HEK293T (cell line): ENCODE data around the gene GPR152.

Experiments
- CTCF ChIA-PET: fragments of 350-600 bp; formaldehyde crosslinking; extraction: SDS; loops from one replicate; lab custom pipeline; 2021; ENCODE audit warnings: antibody characterized with exemption, inconsistent platforms; lab: Yijun Ruan, JAX
- POLR2A ChIA-PET: fragments of 350-600 bp; formaldehyde crosslinking; extraction: SDS; loops from one replicate; lab custom pipeline; 2020; ENCODE audit warnings: antibody characterized with exemption, inconsistent platforms; lab: Yijun Ruan, JAX
- DNase-seq: peaks from one replicate; pipeline ENCODE4 v3.0.0; 2012; ENCODE audit warnings: mixed read lengths; ENCODE audit errors: extremely low spot score
- ARNT ChIP-seq: fragments of 450-650 bp; IDR thresholded peaks from 2 replicates; pipeline ENCODE4 v1.6.1; 2017; ENCODE audit warnings: mild to moderate bottlenecking
- BHLHE40 ChIP-seq: fragments of 450-650 bp; IDR thresholded peaks from 2 replicates; pipeline ENCODE4 v1.6.1; 2016; ENCODE audit warnings: mild to moderate bottlenecking, moderate library complexity, borderline replicate concordance
- CTBP1 ChIP-seq: fragments of 450-650 bp; IDR thresholded peaks from 2 replicates; pipeline ENCODE4 v1.6.1; 2016; ENCODE audit warnings: borderline replicate concordance
- ELF4 ChIP-seq: fragments of 450-650 bp; IDR thresholded peaks from 2 replicates; pipeline ENCODE4 v1.6.1; 2017; ENCODE audit warnings: antibody characterized with exemption
- FOXA1 ChIP-seq: fragments of 450-650 bp; IDR thresholded peaks from 2 replicates; pipeline ENCODE4 v1.6.1; 2016; ENCODE audit warnings: mild to moderate bottlenecking
- FOXK2 ChIP-seq: fragments of 450-650 bp; IDR thresholded peaks from 2 replicates; pipeline ENCODE4 v1.6.1; 2016; ENCODE audit warnings: mild to moderate bottlenecking
- FOXM1 ChIP-seq: fragments of 450-650 bp; IDR thresholded peaks from 2 replicates; pipeline ENCODE4 v1.6.1; 2017; ENCODE audit warnings: mild to moderate bottlenecking, borderline replicate concordance
- HDGF ChIP-seq: fragments of 450-650 bp; IDR thresholded peaks from 2 replicates; pipeline ENCODE4 v1.6.1; 2017; ENCODE audit warnings: antibody characterized with exemption, borderline replicate concordance
- L3MBTL2 ChIP-seq: fragments of 450-650 bp; conservative IDR thresholded peaks from 2 replicates; pipeline ENCODE4 v1.6.1; 2016; ENCODE audit warnings: mild to moderate bottlenecking
- LEF1 ChIP-seq: fragments of 450-650 bp; IDR thresholded peaks from 2 replicates; pipeline ENCODE4 v1.6.1; 2017; ENCODE audit warnings: mild to moderate bottlenecking, borderline replicate concordance
- NFRKB ChIP-seq: fragments of 450-650 bp; IDR thresholded peaks from 2 replicates; pipeline ENCODE4 v1.6.1; 2016; ENCODE audit warnings: mild to moderate bottlenecking, moderate library complexity
- SP1 ChIP-seq: fragments of 450-650 bp; IDR thresholded peaks from 2 replicates; pipeline ENCODE4 v1.6.1; 2017
- SUZ12 ChIP-seq: fragments of 450-650 bp; IDR thresholded peaks from 2 replicates; pipeline ENCODE4 v1.6.1; 2016; ENCODE audit warnings: mild to moderate bottlenecking
- TARDBP ChIP-seq: fragments of 450-650 bp; IDR thresholded peaks from 2 replicates; pipeline ENCODE4 v1.6.1; 2016
- ZNF384 ChIP-seq: fragments of 450-650 bp; IDR thresholded peaks from 2 replicates; pipeline ENCODE4 v1.6.1; 2016
- TF ChIP-seq, protein P1 (sequence below): fragments of 450-650 bp; IDR thresholded peaks from 2 replicates; pipeline ENCODE4 v1.6.1; 2016

Gene GPR152

DNA sequence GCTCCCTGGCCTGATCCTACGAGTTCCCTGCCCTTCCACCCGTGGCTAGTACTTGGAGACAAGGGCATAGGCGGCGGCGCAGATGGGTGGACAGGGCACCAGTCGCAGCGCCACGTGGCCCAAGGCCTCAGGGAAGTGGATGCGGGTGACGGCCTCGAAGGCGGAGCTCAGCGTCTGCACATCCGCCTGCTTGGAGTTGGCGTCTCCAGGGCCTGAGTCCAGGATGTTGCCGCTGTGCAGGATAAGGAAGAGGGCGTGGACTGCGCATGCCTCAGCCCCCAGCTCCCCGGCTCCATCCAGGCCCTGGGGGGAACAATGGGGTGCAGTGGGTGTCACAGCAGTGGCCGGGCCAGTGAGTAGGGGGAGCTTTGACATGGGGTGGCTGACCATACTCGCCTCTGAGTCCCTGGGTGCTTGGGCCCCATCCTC lies 46.0 kb upstream of the GPR152 start:
- ChIA-PET CTCF (interaction anchor here (0.8 kb wide), 1 partner anchor 97 kb away, joined by 3 read pairs; the partner anchor contains the start of gene PPP1CA), POLR2A (no interaction called here)
- TF ChIP-seq SUZ12 = no peak
- TF ChIP-seq NFRKB = no peak
- no peak for DNase-seq

DNA sequence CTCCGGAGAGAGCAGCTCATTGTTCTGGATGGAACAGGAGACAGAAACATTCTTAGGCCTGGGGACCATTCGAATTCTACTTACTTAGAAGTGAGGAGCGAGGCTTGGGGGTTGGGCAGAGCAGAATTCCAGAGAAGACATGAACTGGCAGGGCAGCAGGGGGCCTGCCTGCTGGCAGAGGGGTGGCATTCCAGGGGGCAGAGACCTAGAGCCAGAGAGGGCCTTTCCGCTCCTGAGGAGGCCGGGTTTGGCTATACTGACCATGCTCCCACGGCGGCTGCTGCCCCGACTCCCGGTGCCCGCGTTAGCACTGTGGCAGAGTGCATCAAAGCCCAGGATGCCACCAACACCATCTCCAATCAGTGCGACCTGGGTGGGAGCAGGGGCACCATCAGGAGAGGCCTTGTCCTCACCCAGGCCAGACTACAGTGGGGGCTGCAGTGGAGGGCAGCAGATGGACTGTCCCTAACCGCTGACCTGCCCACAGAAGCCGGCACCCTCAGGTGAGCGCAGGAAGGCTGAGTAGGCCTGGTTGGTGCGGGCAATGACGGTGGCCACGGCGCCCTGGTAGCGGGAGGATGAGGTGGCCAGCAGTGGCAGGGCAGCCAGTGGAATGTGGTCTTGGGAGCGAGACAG lies 45.2 kb upstream of the GPR152 start:
- no peak for TF ChIP-seq L3MBTL2
- TF ChIP-seq ELF4 = no peak
- TF ChIP-seq LEF1 = no peak
- TF ChIP-seq CTBP1 = no peak
- TF ChIP-seq, protein P1, sequence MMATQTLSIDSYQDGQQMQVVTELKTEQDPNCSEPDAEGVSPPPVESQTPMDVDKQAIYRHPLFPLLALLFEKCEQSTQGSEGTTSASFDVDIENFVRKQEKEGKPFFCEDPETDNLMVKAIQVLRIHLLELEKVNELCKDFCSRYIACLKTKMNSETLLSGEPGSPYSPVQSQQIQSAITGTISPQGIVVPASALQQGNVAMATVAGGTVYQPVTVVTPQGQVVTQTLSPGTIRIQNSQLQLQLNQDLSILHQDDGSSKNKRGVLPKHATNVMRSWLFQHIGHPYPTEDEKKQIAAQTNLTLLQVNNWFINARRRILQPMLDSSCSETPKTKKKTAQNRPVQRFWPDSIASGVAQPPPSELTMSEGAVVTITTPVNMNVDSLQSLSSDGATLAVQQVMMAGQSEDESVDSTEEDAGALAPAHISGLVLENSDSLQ = no peak
- TF ChIP-seq TARDBP = no peak
- TF ChIP-seq SUZ12 = no peak
- TF ChIP-seq HDGF = no peak
- no peak for TF ChIP-seq FOXM1
- ChIA-PET CTCF (no interaction called here), POLR2A (no interaction called here)
- DNase-seq = no peak

DNA sequence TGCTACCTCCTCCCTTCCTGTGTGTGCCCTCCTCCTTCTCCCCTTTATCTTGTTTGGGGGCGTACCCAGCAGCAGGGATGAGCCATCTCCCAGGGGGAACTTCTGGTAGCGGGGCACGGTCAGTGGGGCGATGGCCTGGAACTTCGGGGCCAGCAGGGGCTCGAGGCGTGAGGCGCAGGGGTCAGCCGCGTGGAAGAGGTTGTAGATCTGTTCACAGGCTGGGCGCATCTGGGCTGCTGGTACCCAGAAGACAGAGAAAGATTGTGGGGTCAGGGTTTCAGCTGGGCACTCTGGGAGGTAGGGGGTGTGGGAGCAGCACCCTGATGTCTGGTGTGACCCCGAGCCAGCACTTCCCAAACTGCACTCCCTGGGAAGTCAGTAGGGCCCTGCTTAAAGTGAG lies 43.6 kb upstream of the GPR152 start:
- ChIA-PET CTCF (interaction anchor here (0.7 kb wide), 1 partner anchor 100 kb away, joined by 4 read pairs; no protein-coding TSS in a partner anchor), POLR2A (no interaction called here)
- TF ChIP-seq SP1 = no peak
- no peak for TF ChIP-seq ELF4
- no peak for TF ChIP-seq LEF1
- no peak for TF ChIP-seq TARDBP
- no peak for TF ChIP-seq FOXK2
- no peak for TF ChIP-seq HDGF
- TF ChIP-seq L3MBTL2 = no peak
- DNase-seq = no peak

DNA sequence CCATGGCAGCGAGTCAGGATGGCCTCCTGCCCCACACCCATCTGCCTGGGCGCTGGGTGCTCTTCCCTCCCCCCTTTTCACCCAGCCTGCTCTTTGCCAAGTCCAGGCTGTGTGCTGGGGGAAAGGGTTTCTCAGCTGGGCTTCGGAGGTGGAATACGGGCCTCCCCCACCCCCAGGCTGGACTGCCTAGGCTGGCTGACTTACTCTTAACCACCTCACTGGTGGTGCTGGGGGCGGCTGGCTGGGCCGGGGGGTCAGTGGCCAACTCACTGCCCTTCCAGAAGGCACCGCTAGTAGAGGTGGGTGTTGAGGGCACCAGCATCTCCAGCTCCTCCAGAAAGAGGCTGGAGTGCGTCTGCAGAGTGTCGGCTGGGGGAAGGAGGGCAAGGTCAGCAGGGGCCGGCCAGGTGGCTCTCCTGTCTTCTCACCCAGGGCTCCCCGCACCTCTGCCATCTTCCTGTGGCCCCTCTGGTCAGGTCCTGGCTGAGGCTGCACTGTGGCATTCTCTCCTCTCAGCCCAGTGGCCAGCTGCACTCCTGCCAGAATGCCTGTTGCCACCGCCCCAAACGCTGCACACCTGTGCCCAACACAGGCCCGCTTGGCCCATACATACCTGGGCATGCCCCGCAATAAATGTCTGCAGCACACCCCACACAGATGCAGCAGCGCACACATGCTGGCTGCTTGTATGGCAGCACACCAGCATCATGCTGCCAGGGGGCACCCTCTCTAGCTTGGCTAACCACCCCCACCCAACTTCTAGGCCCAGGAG lies 42.9 kb upstream of the GPR152 start:
- TF ChIP-seq TARDBP = no peak
- no peak for TF ChIP-seq SP1
- TF ChIP-seq ELF4 = no peak
- no peak for TF ChIP-seq BHLHE40
- TF ChIP-seq HDGF = no peak
- no peak for TF ChIP-seq FOXK2
- no peak for TF ChIP-seq ZNF384
- no peak for TF ChIP-seq LEF1
- TF ChIP-seq FOXA1 = no peak
- no peak for TF ChIP-seq SUZ12
- CTCF ChIA-PET = interaction anchor here (1.1 kb wide), 1 partner anchor 13 kb away, joined by 3 read pairs; the partner anchor contains the start of gene AIP
- POLR2A ChIA-PET = no interaction called here
- DNase-seq = no peak

DNA sequence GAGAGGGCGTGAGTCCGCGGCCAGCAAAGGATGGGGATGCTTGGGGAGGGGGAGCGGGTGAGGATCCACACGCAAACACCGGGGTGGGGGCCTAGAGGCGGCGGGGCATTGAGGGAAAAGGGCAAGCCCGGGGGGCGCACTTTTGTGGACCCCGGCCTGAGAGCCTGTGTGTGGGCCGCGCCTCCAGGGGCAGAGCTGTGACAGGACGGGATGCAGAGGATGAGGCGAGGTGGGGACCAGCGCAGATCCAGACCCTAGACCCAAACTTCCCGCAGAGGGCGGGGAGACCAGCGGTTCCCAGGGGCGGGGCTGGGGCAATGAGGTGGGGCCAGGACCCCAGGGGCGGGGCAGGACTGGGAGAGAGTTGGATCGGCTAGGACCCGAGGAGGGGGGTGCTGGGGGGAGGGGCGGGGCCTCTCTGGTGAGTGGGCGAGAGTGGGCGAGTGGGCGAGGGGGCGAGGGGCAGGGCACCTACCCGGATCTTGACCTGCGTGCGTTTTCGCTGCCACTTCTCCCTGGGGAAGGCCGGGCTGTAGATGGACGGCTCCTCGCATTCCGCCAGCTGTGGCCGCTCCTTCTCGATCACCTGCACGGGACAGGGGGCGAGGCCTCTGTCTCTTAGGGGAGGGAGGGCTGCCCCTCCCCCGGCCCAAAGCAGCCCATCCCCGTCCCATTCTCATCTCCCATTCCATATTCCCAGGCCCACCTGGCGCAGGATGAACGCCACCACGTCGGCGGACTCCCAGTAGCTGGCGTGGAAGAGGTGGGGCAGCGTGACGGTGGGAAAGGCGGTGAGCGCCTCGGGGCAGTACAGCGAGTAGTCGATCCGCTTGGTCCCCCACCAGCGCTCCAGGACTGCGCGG lies 42.1 kb upstream of the GPR152 start:
- ChIA-PET POLR2A (interaction anchor here (0.8 kb wide), 1 partner anchor 25 kb away, joined by 3 read pairs; the partner anchor contains the start of gene TMEM134), CTCF (interaction anchor here (1.1 kb wide), 1 partner anchor 12 kb away, joined by 3 read pairs; the partner anchor contains the start of gene AIP)

More for the DNA sequence above, 42.1 kb upstream of the GPR152 start:
- TF ChIP-seq ZNF384 (no peak), ELF4 (no peak), ARNT (no peak), HDGF (no peak), SUZ12 (no peak), NFRKB (no peak), BHLHE40 (no peak), CTBP1 (no peak), L3MBTL2 (no peak), FOXM1 (no peak), LEF1 (no peak), FOXK2 (no peak), SP1 (no peak), TARDBP (no peak), FOXA1 (no peak)
- TF ChIP-seq, protein P1 = no peak
- DNase-seq = no peak
